GM19351 (cell line): ENCODE data around the gene TNFSF8.

Experiments used
- ATAC-seq: cut with Tn5 transposase; IDR thresholded peaks from one replicate; pipeline ENCODE4 v1.9.1; 2021; ENCODE audit warnings: mild to moderate bottlenecking, moderate library complexity; ENCODE audit not compliant: unreplicated experiment

The TNFSF8 gene

GRCh38 chr9:114883709-114884108 is 46.7 kb downstream of the TNFSF8 start:
- ATAC-seq, result no peak

GRCh38 chr9:114880291-114880745 is 50.1 kb downstream of the TNFSF8 start:
- ATAC-seq, result no peak

DNA sequence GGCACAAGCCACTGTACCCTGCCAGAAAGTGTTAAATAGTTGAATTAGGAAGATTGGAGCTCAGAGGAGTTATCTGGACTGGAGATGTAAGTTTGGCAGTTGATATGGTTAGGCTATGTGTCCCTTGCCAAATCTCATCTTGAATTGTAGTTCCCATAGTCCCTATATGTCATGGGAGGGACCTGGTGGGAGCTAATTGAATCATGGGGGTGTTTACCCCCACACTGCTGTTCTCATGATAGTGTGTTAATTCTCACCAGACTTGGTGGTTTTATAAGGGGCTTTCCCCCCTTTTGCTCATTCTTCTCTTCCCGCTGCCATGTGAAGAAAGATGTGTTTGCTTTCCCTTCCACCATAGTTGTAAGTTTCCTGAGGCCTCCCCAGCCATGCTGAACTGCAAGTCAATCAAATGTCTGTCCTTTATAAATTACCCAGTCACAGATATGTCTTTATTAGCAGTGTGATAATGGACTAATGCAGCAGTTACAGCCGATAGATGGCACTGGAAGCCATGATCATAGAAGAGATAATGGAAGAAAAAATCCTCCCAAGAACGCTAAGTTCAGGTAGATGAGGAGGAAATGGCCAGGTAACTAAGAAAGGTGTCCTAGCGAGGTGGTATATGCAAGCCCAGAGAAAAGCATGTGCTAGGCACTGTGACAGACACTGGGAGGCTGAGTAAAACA is 51.4 kb downstream of the TNFSF8 start:
- no peak for ATAC-seq

- no peak for ATAC-seq
These were observed 60.5 kb downstream of the TNFSF8 start for GRCh38 chr9:114869845-114870244.

DNA sequence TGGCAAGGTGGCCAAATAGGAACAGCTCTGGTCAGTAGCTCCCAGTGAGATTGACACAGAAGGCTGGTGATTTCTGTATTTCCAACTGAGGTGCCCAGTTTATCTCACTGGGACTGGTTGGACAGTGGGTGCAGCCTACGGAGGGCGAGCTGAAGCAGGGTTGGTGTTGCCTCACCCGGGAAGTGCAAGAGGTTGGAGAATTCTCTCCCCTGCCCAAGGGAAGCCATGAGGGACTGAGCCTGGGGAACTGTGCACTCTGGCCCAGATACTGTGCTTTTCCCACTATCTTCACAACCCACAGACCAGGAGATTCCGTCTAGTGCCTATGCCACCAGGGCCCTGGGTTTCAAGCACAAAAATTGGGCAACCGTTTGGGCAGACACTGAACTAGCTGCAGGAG is 61.0 kb downstream of the TNFSF8 start:
- ATAC-seq, result no peak

- ATAC-seq, result no peak
These were observed 63.1 kb downstream of the TNFSF8 start for GRCh38 chr9:114867327-114867726.

- no peak for ATAC-seq
These were observed 65.9 kb downstream of the TNFSF8 start for GRCh38 chr9:114864471-114864870.

DNA sequence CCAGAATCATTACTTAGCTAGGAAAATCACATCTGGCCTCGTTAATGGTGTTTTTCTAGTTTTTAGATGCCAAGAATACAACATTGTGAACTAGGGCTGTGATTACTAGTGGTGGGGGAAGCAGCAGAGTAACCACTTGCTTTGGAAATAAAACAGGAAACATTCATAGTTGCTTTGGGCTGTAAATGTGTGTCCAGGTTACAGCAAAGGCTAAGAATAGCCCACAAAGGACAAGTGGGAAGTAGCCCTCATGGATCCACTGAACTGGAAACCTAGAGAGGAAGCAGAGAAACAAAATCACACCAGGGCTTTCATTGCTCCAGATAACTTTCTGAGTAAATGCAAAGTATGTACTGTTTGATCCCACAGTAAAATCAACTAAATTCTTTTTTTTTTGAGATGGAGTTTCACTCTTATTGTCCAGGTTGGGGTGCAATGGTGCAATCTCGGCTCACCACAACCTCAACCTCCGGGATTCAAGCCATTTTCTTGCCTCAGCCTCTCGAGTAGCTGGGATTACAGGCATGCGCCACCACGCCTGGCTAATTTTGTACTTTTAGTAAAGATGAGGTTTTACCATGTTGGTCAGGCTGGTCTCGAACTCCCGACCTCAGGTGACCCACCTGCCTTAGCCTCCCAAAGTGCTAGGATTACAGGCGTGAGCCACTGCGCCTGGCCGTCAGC is 68.3 kb downstream of the TNFSF8 start:
- ATAC-seq, result no peak

DNA sequence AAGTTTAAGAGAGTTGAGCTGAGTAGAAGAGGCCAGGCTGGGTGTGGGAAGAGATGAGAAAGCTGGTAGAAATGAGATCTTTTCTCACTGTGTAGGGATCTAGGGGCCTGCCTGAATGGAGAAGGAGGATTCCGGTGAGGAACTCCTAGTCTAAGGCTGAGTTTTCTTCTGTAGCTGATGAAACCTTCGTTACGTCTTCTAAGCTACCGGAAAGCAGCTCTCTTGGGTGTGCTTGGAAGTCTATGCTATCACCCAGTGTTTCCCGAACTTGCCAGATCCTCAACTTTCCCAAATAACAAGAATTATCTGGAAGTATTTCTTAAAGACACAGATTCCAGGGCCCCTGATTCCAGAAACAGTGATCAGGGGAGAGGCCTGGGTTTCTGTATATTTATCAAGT is 69.1 kb downstream of the TNFSF8 start:
- ATAC-seq, result no peak

GRCh38 chr9:114860187-114860586 is 70.2 kb downstream of the TNFSF8 start:
- ATAC-seq, result no peak

- no peak for ATAC-seq
These were observed 73.5 kb downstream of the TNFSF8 start for GRCh38 chr9:114856942-114857315.

GRCh38 chr9:114856215-114856941 is 74.0 kb downstream of the TNFSF8 start:
- ATAC-seq, result no peak

DNA sequence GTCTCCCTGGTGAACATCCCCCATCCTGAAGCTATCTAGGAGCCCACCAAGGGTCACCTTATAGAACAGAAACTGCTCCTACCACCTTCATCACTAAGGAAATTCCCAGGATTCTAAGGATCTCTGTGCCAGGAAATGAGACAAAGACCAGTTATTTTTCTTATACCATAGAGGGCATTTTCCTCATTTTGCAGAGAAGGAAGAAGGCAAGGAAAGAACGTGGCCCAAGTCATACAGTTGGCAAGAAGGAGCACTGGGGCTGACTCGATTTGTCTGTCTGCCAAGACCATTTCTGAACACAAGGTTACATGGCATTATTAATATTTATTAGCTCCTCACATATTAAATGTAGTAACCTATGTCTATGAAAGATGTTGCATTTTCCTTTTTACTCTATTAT is 74.9 kb downstream of the TNFSF8 start:
- no peak for ATAC-seq

DNA sequence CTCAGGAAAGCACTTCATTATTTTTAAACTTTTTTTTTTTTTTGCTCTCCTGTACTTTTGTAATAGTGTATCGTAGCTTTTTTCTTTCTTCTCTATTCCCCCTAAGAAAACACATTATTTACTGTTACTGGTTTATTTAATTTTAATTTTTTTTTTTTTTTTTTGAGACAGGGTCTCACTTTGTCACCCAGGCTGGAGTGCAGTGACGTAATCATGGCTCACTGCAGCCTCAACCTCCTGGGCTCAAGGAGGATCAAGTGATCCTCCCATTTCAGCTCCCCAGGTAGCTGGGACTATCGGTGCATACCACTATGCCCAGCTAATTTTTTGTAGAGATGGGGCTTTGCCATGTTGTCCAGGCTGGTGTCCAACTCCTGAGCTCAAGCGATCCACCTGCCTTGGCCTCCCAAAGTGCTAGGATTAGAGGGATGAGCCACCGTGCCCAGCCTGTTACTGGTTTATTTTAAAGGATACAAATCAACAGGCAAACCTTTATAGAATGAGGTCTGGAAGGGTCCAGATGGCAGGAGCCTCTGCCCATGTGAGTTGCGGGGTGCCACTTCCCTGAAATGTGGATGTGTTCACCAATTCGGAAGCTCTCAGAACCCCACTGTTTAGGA is 75.5 kb downstream of the TNFSF8 start:
- ATAC-seq, result no peak

DNA sequence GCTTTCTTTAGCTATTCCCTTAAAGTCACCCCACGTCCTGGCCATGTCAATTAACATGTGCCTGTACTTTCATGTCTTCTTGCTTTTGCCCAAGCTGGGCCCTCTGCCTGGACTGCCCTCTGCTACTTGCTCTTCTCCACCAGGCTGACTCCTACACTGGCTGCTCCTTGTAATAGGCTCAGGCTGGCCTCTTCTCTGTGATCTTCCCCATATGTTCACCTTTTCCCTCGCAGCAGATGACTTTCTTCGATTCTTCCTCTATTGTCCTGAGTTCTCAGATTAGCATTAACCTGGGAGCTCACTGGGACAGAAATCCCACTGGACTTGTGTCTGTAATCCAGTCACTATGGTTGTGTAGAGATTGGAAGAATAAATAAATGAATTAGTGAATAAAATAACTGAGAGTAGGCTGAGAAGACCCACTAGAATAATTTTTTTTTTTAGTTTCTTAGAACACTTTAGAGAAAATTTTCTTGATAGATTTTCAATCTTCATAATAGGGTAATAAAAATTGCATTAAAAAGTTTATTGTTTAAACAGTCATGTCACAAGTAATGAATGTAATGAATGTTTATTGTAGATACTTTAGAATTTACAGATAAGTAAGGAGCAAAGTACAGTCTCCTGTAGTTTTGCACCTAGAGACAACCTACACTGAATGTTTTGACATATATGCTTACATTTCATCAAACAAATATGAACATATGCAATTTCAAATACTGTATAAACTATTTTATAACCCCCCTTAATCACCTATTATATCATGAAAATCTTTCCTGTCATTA is 77.1 kb downstream of the TNFSF8 start:
- no peak for ATAC-seq

DNA sequence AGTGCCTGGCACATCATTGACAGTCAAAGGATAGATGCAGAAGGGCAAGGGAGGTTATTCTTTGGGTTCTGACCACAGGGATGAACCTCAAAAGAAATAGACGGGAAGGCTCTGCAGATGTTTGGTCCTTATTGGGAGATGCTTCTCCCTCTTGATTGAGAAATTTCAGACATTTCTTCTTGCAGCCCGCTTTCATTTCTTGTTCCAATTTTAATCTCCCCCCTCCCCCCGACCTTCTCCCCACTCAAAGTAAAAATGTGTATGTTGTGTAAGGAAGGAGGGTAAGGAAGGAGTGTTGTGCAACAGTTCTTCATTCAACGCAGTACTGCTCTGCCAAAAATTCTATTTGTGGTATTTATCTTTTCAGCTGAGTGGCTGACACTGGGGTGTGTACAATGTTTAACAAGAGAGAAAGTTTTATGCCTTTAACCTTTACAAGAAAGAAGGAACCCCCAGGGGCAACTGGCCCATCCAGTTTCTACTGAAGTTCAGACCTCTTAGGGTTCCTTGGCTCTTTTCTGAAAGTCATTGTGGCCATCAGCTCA is 78.3 kb downstream of the TNFSF8 start:
- no peak for ATAC-seq

DNA sequence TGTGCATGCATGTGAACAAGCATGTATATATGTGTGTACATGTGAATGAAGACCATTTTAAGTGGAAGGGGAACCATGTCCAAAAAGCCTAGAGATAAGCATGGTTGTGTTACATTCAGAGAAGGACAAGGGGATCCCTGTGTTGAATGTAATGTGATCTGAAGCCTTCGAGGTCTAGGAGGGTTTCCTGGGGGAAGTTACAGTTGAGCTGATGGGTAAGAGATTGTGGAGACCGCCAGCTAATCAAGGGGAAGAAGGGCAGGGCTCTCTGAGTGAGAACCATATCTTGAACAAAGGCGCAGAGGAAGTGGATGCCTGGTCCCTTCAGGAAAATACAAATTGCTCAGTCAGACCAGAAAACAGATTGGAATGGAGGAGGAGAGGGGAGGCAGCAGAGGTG is 79.1 kb downstream of the TNFSF8 start:
- ATAC-seq, result no peak
